Activated naive CD4-positive, alpha-beta T cell (primary cell): ENCODE measurements around the gene GNA15.
"Not testable (repeated sequence)": the region's sequence is repeated elsewhere in the genome, so short reads cannot be mapped to it uniquely, and the experiment has no call there.

ENCODE experiments used
- DNase-seq, 4 experiments: peaks; one replicate each; lab custom pipeline; 2025; lab: John Stamatoyannopoulos, UW

GNA15 gene

DNA sequence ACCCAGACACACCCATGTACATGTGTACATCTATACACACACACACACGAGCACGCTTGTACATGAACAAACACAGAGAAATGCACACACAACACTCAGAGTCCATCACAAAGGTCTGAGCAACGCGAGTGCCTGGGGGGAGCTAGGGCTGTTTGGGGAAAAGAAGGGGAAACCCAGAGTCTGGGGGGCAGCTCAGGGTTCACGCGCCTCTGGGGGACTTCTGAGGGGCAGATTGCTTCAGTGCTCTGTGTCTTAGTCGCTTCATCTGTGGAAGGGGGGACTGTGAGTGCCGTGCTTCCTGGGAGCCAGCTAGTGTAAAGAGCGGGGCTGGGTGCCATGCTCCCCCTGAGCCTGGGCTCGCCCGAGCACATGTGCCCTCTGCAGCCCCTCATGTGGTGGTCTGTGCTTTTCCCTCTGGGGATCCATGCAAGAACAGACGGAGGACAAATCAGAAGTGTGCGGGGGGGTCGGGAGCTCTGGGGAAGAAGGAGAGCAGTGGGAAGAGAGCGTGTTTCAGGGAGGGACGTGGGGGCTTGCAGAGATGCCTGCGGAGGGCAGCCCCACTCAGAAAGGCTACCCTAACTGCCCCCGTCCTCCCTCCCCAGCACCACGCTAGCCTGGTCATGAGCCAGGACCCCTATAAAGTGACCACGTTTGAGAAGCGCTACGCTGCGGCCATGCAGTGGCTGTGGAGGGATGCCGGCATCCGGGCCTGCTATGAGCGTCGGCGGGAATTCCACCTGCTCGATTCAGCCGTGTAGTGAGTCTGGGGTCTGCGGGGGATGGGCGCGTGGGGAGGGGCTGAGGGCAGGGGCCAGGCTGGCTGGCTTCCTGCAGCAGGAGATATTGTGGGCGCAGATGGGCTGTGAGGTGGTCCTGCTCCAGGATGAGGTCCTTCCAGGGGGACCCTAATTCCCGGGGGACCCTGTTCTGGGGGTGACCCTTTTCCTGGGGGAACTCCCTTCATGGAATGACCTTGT lies 14.0 kb downstream of the GNA15 start:
- no peak for DNase-seq

DNA sequence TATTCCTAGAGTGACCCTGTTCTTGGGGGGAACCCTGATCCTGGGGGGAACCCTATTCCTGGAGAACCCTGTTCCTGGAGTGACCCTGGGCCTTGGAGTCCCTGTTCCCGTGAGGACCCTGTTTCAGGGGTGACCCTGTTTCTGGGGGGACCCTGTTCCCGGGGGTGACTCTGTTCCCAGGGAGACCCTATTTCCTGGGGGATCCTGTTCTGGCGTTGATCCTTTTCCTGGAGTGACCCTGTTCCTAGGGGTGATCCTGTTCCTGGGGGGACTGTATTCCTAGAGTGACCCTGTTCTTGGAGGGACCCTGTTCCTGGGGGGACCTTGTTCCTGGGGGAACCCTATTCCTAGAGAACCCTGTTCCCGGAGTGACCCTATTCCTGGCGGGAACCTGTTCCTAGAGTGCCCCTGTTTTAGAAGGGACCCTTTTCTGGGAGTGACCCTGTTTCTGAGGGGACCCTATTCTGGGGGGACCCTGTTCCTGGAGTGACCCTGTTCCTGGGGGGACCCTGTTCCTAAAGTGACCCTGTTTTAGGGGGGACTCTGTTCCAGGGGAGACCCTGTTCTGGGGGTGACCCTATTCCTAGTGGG lies 15.0 kb downstream of the GNA15 start:
- no peak for DNase-seq

DNA sequence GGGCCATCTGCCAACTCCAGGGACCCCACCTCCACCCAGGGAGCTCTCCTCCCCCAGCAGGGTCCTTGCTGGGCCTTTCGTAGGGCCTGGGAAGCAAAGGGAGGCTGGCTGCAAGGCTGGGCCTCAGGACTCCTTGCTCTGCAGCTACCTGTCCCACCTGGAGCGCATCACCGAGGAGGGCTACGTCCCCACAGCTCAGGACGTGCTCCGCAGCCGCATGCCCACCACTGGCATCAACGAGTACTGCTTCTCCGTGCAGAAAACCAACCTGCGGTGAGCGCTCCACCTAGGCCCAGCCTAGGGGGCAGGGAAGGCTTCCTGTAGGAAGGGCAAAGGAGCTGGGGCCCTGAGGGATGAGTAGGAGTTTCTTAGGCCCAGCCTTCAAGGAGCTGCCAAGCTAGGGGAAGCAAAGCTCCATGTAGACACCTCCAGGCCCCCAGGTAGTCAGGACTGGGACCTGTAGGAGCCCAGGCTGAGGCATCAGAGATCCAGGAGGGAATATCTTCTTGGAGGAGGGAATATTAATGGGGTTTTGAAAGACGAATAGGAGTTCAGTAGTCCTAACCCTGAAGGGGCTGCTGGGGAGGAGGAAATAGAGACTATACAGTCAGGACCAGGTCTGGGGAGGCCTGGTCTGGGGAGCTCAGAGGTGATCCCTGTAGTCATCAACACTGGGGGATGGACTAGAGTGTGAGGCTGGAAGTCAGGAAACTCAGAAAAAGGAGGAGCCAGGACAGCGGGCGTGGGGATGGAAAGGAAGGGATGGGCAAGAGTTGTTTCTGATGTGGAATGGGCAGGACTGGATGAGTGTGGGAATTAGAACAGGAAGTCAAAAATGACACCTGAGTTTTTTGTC lies 16.0 kb downstream of the GNA15 start:
- DNase-seq: no peak

DNA sequence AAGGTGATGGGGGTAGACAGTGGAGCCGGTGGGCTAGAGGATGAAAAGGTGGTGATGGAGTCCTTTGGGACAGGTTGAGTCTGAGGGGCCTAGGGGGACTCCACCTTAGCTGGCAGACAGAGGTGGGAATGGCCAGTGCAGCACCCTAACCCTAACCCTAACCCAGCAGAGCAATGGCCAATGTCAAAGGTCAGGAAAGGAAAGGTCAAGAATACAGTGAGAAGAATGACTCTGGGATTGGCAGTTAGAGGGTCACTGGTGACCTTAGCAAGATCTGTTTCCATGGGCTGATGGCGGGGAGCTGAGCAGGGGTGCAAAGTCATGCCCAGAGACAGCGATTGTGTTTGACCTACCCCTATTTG lies 16.6 kb downstream of the GNA15 start:
- no peak for DNase-seq

DNA sequence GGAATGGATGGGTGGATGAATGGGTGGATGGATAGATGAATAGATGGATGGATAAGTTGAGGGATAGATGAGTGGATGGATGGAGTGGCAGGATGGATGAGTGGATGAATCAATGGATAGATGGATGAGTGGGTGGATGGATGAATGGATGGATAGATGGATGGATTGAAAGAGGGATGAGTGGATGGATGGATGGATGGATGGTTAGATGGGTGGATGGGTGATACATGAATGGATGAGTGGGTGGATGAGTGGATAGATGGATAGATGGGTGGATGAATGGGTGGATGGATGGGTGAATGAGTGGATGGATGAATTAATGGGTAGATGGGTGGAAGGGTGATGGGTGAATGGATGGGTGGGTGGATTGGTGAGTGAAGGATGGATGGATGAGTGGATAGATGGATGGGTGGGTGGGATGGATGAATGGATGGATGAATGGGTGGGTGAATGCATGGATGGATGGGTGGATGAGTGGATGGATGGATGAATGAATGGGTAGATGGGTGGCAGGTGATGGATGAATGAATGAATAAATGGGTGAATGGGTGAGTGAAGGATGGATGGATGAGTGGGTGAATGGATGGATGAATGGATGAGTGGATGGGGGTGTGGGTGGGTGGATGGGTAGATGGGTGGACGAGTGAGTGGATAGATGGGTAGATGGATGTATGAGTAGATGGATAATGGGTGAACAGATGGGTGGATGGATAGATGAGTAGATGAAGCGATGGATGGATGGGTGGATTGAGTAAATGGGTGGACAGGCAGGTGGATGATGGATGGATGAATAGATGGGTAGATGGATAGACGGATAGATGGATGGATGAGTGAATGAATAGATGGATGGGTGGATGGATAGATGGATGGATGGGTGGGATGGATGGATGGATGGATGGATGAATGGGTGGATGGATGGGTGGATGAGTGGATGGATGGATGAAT lies 17.7 kb downstream of the GNA15 start:
- no peak for DNase-seq

DNA sequence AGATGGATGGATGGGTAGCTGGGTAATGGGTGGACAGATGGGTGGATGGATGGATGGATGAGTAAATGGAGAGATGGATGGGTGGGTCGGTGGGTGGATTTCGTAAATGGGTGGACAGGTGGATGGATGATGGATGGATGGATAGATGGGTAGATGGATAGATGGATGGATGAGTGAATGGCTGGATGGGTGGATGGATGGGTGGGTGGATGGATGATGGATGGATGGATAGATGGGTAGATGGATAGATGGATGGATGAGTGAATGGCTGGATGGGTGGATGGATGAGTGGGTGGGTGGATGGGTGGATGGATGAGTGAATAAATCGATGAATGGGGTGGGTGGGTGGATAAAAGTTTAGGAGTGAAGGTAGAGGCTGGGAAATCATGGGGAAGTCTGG lies 18.6 kb downstream of the GNA15 start:
- DNase-seq: not testable (repeated sequence)

DNA sequence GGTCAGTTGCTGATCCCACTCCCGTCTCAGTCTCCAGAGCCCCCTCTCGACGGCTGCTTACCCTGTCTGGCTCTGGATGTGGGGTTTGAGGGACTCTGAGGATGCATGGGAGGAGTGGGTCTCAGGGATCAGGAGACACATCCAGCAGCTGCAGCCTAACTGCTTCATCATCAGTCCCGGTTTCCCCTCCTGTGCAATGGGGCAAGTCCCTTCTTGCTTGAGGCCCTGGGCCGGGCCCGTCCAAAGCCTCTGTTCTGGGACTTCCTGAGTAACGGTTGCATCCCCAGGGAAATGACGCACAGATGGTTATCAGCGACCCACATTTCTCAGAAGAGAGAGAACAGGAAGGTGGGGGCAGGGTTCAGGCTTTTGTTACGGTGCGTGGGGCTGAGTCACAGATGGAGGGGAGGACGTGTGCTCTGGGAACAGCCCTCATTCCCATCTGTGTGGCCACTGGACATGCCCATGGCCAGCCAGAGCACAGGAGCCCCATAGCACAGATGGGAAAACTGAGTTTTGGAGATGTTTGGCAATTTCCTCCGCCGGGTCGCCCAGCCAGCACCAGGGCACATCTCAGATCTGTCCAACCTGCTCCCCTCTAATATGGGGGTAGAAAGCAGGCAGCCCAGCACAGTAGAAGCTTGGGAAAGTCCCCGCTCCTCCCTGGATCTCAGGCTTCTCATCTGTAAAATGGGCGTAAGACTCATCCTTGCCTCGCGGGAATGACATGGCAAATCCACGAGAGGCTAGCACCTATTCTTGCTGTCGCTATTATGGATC lies 19.3 kb downstream of the GNA15 start:
- peak in 2 of 4 experiments; percentile 23 to 51 for DNase-seq

DNA sequence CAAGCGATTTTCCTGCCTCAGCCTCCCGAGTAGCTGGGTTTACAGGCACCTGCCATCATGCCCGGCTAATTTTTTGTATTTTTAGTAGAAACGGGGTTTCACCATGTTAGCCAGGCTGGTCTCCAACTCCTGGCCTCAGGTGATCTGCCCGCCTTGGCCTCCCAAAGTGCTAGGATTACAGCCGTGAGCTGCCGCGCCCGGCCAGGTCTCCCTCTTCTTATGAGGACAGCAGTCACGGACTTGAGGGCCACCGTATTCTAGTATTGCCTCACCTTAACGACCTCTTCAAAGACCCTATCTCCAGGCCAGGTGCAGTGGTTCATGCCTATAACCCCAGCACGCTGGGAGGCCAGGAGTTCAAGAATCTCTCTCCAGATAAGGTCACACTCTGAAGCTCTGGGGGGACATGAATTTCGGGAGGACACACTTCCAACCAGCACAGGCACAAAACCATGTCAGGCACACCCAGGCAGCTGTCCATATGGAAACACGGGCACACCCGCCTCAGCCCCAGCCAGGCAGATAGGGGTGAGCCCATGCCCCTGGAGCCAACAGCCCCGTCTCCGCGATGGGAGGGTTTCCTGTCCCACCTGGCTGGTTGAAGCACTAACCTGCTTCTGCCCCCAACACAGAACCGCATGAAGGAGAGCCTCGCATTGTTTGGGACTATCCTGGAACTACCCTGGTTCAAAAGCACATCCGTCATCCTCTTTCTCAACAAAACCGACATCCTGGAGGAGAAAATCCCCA lies 21.4 kb downstream of the GNA15 start:
- DNase-seq: no peak

DNA sequence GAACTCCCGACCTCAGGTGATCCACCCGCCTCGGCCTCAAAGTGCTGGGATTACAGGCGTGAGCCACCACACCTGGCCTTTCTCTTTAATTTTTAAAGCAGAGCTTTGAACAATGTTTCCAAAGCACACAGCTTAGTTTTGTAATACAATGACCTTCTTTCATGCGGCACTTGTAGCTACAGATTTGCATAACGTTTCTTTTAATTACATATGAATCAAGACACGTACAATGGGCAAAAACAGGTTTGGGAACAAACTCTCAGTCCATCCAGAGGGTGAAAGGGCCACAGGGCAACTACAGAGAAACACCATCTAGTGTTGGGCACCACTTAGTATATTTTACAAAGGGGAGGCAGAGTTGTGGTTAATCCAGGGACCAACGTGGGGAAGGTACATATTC lies 23.7 kb downstream of the GNA15 start:
- no peak for DNase-seq

DNA sequence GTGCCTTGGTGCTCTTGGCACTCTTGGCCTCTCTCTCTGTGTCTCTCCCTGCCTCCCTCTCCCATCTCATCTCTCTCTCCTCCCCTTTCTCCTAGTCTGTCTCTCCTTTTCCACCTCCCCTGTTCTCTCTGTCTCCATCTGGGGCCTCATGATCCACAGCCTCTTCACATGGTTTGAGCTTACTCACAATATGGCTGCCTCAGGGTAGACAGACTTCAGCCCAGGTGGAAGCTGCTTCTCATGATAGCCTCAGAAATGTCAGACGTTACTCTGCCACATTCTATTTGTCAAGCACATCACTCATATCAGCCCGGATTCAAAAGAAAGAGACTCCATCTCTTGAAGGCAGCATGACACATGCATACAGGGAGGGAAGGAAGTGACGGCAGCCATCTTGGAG lies 24.4 kb downstream of the GNA15 start:
- no peak for DNase-seq

DNA sequence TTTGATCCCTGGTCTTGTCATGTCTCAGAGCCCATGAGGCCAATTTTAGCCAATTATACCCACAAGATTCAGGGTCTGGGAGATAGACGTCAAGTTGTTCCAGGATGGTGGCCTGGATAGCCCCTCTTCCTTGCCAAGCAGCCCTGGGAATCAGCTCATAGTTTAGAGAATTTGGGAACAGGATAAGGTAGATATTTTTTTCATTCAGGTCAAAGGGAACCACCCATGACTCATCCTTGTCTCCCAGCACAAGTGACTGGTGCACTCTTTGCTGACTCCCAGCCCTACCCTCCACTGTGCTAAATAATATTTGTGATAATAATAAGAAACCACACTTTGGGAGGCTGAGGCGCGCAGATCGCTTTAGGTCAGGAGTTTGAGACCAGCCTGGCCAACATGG lies 25.6 kb downstream of the GNA15 start:
- DNase-seq: no peak

DNA sequence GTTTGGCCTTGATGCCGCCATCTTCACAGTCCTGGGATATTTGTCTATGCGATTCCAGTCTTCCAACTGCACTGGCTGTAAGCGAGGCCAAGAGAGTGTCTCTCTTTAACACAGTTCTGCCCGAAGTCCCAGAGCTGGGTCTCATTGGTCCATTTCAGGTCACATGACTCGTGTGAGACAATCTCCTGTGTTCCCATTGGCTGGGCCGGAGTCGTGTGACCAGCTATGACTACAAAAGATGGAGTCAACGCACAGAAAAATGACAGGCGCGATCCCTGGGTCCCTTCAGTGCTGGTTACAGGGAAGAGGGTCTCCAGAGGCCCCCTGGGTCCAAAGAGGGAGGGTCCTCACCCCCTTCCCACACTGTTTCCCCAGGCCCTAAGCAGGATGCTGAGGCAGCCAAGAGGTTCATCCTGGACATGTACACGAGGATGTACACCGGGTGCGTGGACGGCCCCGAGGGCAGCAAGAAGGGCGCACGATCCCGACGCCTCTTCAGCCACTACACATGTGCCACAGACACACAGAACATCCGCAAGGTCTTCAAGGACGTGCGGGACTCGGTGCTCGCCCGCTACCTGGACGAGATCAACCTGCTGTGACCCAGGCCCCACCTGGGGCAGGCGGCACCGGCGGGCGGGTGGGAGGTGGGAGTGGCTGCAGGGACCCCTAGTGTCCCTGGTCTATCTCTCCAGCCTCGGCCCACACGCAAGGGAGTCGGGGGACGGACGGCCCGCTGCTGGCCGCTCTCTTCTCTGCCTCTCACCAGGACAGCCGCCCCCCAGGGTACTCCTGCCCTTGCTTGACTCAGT lies 26.8 kb downstream of the GNA15 start:
- no peak for DNase-seq

DNA sequence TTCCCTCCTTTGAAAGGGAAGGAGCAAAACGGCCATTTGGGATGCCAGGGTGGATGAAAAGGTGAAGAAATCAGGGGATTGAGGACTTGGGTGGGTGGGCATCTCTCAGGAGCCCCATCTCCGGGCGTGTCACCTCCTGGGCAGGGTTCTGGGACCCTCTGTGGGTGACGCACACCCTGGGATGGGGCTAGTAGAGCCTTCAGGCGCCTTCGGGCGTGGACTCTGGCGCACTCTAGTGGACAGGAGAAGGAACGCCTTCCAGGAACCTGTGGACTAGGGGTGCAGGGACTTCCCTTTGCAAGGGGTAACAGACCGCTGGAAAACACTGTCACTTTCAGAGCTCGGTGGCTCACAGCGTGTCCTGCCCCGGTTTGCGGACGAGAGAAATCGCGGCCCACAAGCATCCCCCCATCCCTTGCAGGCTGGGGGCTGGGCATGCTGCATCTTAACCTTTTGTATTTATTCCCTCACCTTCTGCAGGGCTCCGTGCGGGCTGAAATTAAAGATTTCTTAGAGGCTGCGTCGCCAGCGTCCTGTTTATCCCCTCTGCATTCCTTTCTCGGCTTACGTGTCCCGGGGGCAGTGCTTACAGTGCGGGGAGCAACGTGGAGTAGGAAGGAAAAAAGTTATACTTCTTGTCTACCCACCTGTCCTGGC lies 27.5 kb downstream of the GNA15 start:
- DNase-seq: peak in 3 of 4 experiments; percentile 44 to 61 (median 45)

DNA sequence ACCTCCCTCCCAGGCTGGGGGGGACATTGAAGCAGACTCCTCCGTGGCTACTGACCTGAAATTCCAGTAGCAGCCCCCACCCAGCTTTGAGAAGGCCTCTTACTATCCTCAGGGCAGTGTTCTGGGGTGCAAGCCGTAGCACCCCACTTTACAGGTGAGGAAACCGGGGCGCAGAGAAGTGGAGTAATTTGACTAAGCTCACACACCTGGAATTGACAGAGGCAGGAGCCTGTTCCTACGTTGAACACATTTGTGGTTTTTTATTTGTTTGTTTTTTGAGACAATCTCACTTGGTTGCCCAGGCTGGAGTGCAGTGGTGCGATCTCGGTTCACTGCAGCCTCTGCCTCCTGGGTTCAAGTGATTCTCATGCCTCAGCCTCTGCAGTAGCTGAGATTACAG lies 28.1 kb downstream of the GNA15 start:
- no peak for DNase-seq

DNA sequence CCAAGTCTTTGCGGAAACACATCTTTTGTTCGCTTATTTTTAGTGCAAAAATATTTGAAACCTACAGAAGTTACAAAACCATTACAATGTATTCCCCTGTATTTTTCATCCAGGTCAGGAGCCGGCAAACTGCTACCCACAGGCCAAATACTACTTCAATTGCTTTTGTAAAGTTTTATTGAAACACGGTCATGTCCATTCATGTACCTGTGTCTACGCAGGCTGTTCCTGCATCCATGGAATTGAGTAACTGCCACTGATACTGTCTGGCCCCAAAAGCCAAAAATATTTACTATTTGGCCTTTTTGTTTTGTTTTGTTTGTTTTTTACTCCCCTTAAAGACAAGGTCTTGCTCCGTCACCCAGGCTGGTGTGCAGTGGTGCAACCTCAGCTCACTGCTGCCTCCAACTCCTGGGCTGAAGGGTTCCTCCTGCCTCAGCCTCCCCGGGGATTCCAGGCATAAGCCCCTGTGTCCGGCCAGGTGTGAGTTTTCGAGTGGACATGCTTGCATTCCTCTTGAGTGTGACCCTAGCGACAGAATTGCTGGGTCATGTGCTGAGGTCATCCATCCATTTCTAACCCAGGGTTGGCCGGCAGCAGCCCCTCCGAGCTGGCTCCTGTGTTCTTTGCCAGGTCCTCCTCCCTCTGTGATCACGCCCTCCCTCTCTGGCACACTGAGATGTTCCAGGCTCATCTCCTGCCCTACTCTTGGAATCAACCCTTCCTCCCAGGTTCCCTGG lies 31.9 kb downstream of the GNA15 start:
- no peak for DNase-seq

DNA sequence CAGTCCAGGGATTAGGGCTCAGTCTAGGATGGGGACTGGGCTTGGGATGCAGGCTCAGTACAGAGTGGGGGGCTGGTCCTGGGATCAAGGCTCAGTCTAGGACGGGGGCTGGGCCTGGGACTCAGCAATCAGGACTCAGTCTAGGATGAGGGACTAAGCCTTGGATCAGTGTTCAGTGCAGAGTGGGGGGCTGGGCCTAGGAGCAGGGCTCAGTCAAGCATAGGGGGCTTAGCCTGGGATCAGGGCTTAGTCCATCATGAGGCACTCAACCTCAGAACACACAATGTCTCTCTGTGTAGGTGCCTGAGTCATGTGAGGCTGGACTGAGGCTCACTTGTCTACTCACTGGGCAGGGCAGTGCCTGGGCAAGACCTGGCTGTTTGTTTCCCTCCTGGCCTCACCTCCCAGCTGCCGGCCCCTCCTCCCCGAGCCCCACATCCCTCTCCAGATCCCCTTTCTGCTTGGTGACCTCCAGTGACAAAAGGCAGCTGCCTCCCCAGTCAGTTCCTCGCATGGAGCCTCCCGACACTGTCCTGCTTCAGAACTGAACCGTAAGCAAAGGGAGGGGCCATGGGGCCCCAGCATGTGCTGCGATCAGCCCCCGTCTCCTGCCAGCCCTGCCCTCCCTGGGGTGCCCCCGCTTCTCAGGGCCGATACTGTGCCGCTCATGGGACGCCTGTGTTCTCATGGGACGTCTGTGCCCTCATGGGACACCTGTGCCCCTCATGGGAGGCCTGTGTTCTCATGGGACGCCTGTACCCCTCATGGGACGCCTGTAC lies 36.2 kb downstream of the GNA15 start:
- no peak for DNase-seq

DNA sequence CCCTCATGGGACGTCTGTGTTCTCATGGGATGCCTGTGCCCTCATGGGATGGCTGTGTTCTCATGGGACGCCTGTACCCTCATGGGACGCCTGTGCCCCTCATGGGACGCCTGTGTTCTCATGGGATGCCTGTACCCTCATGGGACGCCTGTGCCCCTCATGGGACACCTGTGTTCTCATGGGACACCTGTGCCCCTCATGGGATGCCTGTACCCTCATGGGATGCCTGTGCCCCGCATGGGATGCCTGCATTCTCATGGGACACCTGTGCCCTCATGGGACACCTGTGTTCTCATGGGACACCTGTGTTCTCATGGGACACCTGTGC lies 36.8 kb downstream of the GNA15 start:
- not testable (repeated sequence) for DNase-seq
